ENCODE measurements around the gene CD300H.

The CD300H gene

GRCh38 chr17:74567397-74567796, at the start of gene CD300H:
Gene CD300H (minus strand): TSS chr17:74567509.
- H3K27ac ChIP-seq (ENCODE audit: low read depth, low read length), result no peak within 1 kb of the TSS
- peaks cover 2% of the 10 kb centered on the region; the same call in 1 of the 2 replicates for H3K4me1 ChIP-seq (ENCODE audit: control insufficient read depth, insufficient read depth, low read length)
- no peaks in the 10 kb centered on the region; the same call in 1 of the 2 replicates for H3K27me3 ChIP-seq (ENCODE audit: control insufficient read depth, insufficient read depth, low read length)
- H3K36me3 ChIP-seq (ENCODE audit: control insufficient read depth, insufficient read depth, low read length), result no peaks in the 10 kb centered on the region
- H3K9ac ChIP-seq (ENCODE audit: low read length), result no peak within 1 kb of the TSS
- H3K9me3 ChIP-seq (ENCODE audit: control insufficient read depth, insufficient read depth, low read depth, low read length), result no peaks in the 10 kb centered on the region
- H3K4me3 ChIP-seq (ENCODE audit: low read depth, low read length), result no peak within 1 kb of the TSS

- Histone ChIP-seq H3K36me3 (ENCODE audit: control insufficient read depth, insufficient read depth, low read length) (no peaks in the 10 kb centered on the region), H3K4me1 (ENCODE audit: control insufficient read depth, insufficient read depth, low read length) (no peaks in the 10 kb centered on the region), H3K9me3 (ENCODE audit: control insufficient read depth, insufficient read depth, low read depth, low read length) (no peaks in the 10 kb centered on the region), H3K4me3 (ENCODE audit: low read depth, low read length) (no peak overlapping the region), H3K27ac (ENCODE audit: low read depth, low read length) (no peak overlapping the region), H3K27me3 (ENCODE audit: control insufficient read depth, insufficient read depth, low read length) (peaks cover 79% of the 10 kb centered on the region), H3K9ac (ENCODE audit: low read length) (no peak overlapping the region)
These were observed 49.4 kb upstream of the CD300H start for GRCh38 chr17:74616696-74617095.

DNA sequence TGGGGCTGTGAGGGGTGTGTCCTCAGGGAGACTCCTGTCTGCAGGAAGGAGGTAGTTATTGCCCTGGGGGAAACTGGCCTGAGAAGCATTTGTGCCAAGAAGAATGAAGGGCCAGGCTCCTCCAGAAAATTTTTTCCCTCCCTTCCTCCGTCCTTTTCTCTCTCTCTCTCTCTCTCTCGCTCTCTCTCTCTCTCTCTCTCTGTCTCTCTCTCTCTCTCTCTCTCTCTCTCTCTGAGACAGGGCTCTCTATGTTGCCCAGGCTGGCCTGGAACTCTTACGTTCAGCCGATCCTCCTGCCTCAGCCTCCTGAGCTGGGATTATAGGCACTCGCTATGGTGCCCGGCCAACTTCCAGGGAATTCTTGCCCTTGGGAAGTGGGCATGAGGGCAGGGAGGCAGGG, 44.7 kb upstream of the CD300H start:
- H3K4me1 ChIP-seq (ENCODE audit: control insufficient read depth, insufficient read depth, low read length), result no peaks in the 10 kb centered on the region
- H3K9me3 ChIP-seq (ENCODE audit: control insufficient read depth, insufficient read depth, low read depth, low read length), result no peaks in the 10 kb centered on the region
- H3K27me3 ChIP-seq (ENCODE audit: control insufficient read depth, insufficient read depth, low read length), result peaks cover 81% of the 10 kb centered on the region
- H3K4me3 ChIP-seq (ENCODE audit: low read depth, low read length), result no peak overlapping the region
- no peak overlapping the region for H3K27ac ChIP-seq (ENCODE audit: low read depth, low read length)
- no peak overlapping the region for H3K9ac ChIP-seq (ENCODE audit: low read length)
- H3K36me3 ChIP-seq (ENCODE audit: control insufficient read depth, insufficient read depth, low read length), result no peaks in the 10 kb centered on the region

DNA sequence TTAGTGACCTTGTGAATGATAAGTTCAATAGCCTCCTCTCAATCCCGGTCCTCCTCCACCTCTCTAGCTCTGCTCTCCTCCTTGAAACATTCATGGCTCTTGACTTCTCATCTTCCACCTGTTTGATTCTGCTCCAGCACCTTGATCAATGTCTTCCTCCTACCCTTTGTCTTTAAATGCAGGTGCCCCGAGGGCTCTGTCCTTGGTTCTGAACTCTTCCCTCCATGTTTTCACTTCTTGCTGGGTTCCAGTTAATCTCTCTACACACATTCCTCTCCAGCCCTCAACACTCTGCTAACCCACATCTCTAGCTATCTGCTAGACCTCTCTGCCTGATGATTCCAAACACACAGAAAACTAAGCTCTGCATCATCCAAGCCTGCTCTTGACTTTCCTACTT, 42.8 kb upstream of the CD300H start:
- no peak overlapping the region for H3K27ac ChIP-seq (ENCODE audit: low read depth, low read length)
- H3K4me3 ChIP-seq (ENCODE audit: low read depth, low read length), result no peak overlapping the region
- no peaks in the 10 kb centered on the region for H3K36me3 ChIP-seq (ENCODE audit: control insufficient read depth, insufficient read depth, low read length)
- H3K9me3 ChIP-seq (ENCODE audit: control insufficient read depth, insufficient read depth, low read depth, low read length), result no peaks in the 10 kb centered on the region
- H3K4me1 ChIP-seq (ENCODE audit: control insufficient read depth, insufficient read depth, low read length), result no peaks in the 10 kb centered on the region
- H3K9ac ChIP-seq (ENCODE audit: low read length), result no peak overlapping the region
- peaks cover 62% of the 10 kb centered on the region; the same call in 1 of the 2 replicates for H3K27me3 ChIP-seq (ENCODE audit: control insufficient read depth, insufficient read depth, low read length)

DNA sequence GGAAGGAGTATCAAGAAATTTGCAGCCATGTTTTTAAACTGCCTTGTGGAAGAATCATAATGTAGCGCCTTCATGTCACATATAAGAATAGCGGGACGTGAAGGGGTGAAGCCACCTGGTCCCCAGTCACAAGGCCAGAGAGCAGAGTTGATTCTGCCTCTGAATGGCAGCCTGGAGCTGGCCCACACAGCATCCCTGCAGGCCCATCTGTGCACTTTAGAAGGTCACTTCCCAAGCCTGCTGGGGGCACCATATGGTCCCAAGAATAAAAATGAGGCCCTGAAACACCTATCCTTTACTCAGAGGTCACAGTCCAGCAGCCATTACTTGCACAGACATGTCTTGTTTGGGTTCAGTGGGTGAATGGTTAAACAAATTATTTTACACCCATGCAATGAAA, 41.2 kb upstream of the CD300H start:
- Histone ChIP-seq H3K4me3 (ENCODE audit: low read depth, low read length) (no peak overlapping the region), H3K9me3 (ENCODE audit: control insufficient read depth, insufficient read depth, low read depth, low read length) (no peaks in the 10 kb centered on the region), H3K27ac (ENCODE audit: low read depth, low read length) (no peak overlapping the region), H3K27me3 (ENCODE audit: control insufficient read depth, insufficient read depth, low read length) (peaks cover 50% of the 10 kb centered on the region; the same call in 1 of the 2 replicates), H3K4me1 (ENCODE audit: control insufficient read depth, insufficient read depth, low read length) (no peaks in the 10 kb centered on the region), H3K9ac (ENCODE audit: low read length) (no peak overlapping the region), H3K36me3 (ENCODE audit: control insufficient read depth, insufficient read depth, low read length) (no peaks in the 10 kb centered on the region)

DNA sequence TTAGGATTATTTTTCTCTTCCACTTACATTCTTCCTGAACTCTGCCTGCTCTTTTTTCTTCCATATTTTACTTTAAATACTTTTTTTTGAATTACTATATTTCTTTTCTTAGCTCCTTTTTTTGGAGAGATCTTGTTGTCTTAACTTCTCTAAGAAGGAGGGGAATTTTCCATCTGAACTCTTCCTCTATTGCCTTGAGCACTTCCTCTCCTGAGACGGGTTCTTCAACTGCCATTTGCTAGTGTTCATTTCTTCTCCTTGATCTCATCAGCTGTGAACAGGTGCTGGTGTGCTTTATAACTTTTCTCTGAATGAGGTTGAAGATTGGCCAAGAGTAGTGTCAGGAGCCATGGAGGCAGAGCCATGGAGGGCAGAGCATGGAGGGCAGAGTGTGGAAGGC, 39.9 kb upstream of the CD300H start:
- Histone ChIP-seq H3K9me3 (ENCODE audit: control insufficient read depth, insufficient read depth, low read depth, low read length) (no peaks in the 10 kb centered on the region), H3K27me3 (ENCODE audit: control insufficient read depth, insufficient read depth, low read length) (peaks cover 44% of the 10 kb centered on the region; the same call in 1 of the 2 replicates), H3K36me3 (ENCODE audit: control insufficient read depth, insufficient read depth, low read length) (no peaks in the 10 kb centered on the region), H3K27ac (ENCODE audit: low read depth, low read length) (no peak overlapping the region), H3K9ac (ENCODE audit: low read length) (no peak overlapping the region), H3K4me1 (ENCODE audit: control insufficient read depth, insufficient read depth, low read length) (no peaks in the 10 kb centered on the region), H3K4me3 (ENCODE audit: low read depth, low read length) (no peak overlapping the region)

DNA sequence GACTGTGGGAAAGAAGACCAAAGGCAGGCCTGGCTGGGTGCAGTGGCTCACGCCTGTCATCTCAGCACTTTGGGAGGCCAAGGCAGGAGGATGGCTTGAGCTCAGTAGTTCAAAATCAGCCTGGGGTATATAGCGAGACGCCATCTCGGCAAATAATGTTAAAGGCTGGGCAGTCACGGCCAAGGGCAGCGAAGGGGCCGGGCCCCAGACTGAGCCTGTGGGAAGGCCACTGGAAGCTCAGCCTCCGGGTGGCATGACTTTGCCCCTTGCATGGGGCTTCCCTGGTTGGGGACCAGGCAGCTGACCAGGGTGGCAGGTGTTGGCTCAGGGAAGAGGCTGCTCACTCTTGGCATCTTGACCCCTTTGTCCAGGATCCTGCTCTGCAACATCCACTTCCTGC, 38.7 kb upstream of the CD300H start:
- peaks cover 34% of the 10 kb centered on the region; the same call in 1 of the 2 replicates for H3K27me3 ChIP-seq (ENCODE audit: control insufficient read depth, insufficient read depth, low read length)
- no peaks in the 10 kb centered on the region for H3K9me3 ChIP-seq (ENCODE audit: control insufficient read depth, insufficient read depth, low read depth, low read length)
- H3K36me3 ChIP-seq (ENCODE audit: control insufficient read depth, insufficient read depth, low read length), result no peaks in the 10 kb centered on the region
- H3K27ac ChIP-seq (ENCODE audit: low read depth, low read length), result no peak overlapping the region
- H3K4me3 ChIP-seq (ENCODE audit: low read depth, low read length), result no peak overlapping the region
- H3K4me1 ChIP-seq (ENCODE audit: control insufficient read depth, insufficient read depth, low read length), result no peaks in the 10 kb centered on the region
- H3K9ac ChIP-seq (ENCODE audit: low read length), result no peak overlapping the region

DNA sequence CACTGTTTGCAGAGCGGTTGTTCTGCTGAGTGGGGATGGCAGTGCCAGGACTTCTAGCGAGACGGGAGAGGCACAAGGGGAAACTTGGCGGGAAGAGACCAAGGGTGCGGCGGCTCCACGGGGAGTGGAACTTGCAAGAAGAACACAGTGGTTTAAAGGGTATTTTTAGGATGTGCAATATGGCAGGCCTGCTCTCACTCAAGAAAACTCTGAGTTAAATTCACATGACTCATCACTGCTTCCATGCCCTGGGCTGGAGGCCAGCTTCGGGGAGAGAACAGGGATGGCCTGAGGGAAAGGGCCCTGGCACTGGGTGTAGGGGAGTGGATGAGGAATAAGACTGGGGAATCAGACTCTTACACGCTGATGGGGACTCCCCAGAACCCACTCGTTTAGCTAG, 38.1 kb upstream of the CD300H start:
- H3K4me1 ChIP-seq (ENCODE audit: control insufficient read depth, insufficient read depth, low read length), result no peaks in the 10 kb centered on the region
- H3K4me3 ChIP-seq (ENCODE audit: low read depth, low read length), result no peak overlapping the region
- no peak overlapping the region for H3K9ac ChIP-seq (ENCODE audit: low read length)
- peaks cover 30% of the 10 kb centered on the region; the same call in 1 of the 2 replicates for H3K27me3 ChIP-seq (ENCODE audit: control insufficient read depth, insufficient read depth, low read length)
- H3K36me3 ChIP-seq (ENCODE audit: control insufficient read depth, insufficient read depth, low read length), result no peaks in the 10 kb centered on the region
- no peak overlapping the region for H3K27ac ChIP-seq (ENCODE audit: low read depth, low read length)
- H3K9me3 ChIP-seq (ENCODE audit: control insufficient read depth, insufficient read depth, low read depth, low read length), result no peaks in the 10 kb centered on the region

DNA sequence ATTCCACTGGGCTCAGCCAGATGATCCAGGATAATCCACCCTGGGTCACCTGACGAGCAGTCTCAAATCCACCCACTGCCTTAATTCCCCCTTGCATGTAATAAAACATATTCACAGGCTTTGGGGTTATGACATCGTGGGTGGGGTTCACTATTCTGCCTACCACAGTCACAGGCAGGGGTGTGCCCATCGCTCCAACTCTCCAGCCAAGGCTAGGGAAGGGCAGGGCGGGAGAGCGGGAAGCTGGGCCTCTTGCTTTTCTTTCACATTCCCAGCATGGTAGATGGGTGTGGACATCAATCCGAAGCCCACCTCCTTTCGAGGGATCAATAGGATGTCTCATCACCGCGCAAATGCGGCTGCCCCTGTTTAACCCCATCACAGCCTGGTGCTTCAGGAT, 37.5 kb upstream of the CD300H start:
- Histone ChIP-seq H3K27ac (ENCODE audit: low read depth, low read length) (no peak overlapping the region), H3K36me3 (ENCODE audit: control insufficient read depth, insufficient read depth, low read length) (no peaks in the 10 kb centered on the region), H3K9ac (ENCODE audit: low read length) (no peak overlapping the region), H3K27me3 (ENCODE audit: control insufficient read depth, insufficient read depth, low read length) (peaks cover 24% of the 10 kb centered on the region; the same call in 1 of the 2 replicates), H3K4me3 (ENCODE audit: low read depth, low read length) (no peak overlapping the region), H3K4me1 (ENCODE audit: control insufficient read depth, insufficient read depth, low read length) (no peaks in the 10 kb centered on the region), H3K9me3 (ENCODE audit: control insufficient read depth, insufficient read depth, low read depth, low read length) (no peaks in the 10 kb centered on the region)

GRCh38 chr17:74604200-74604599, 36.9 kb upstream of the CD300H start:
- Histone ChIP-seq H3K4me1 (ENCODE audit: control insufficient read depth, insufficient read depth, low read length) (no peaks in the 10 kb centered on the region), H3K36me3 (ENCODE audit: control insufficient read depth, insufficient read depth, low read length) (no peaks in the 10 kb centered on the region), H3K27ac (ENCODE audit: low read depth, low read length) (no peak overlapping the region), H3K9ac (ENCODE audit: low read length) (no peak overlapping the region), H3K27me3 (ENCODE audit: control insufficient read depth, insufficient read depth, low read length) (peaks cover 24% of the 10 kb centered on the region; the same call in 1 of the 2 replicates), H3K4me3 (ENCODE audit: low read depth, low read length) (no peak overlapping the region), H3K9me3 (ENCODE audit: control insufficient read depth, insufficient read depth, low read depth, low read length) (no peaks in the 10 kb centered on the region)

- H3K4me3 ChIP-seq (ENCODE audit: low read depth, low read length), result no peak overlapping the region
- no peak overlapping the region for H3K27ac ChIP-seq (ENCODE audit: low read depth, low read length)
- no peaks in the 10 kb centered on the region for H3K36me3 ChIP-seq (ENCODE audit: control insufficient read depth, insufficient read depth, low read length)
- H3K27me3 ChIP-seq (ENCODE audit: control insufficient read depth, insufficient read depth, low read length), result peaks cover 23% of the 10 kb centered on the region; the same call in 1 of the 2 replicates
- H3K4me1 ChIP-seq (ENCODE audit: control insufficient read depth, insufficient read depth, low read length), result no peaks in the 10 kb centered on the region
- H3K9me3 ChIP-seq (ENCODE audit: control insufficient read depth, insufficient read depth, low read depth, low read length), result no peaks in the 10 kb centered on the region
- H3K9ac ChIP-seq (ENCODE audit: low read length), result no peak overlapping the region
These were observed 36.4 kb upstream of the CD300H start for GRCh38 chr17:74603746-74604145.

Data from HUES6 (cell line).